Suppressor macrophage treated with lipopolysaccharide for 4 hours (primary cell): ENCODE data around the gene CXXC4.

Experiments
- DNase-seq: peaks from one replicate; pipeline ENCODE4 v3.0.0-alpha.2; 2020

CXXC4 gene

DNA sequence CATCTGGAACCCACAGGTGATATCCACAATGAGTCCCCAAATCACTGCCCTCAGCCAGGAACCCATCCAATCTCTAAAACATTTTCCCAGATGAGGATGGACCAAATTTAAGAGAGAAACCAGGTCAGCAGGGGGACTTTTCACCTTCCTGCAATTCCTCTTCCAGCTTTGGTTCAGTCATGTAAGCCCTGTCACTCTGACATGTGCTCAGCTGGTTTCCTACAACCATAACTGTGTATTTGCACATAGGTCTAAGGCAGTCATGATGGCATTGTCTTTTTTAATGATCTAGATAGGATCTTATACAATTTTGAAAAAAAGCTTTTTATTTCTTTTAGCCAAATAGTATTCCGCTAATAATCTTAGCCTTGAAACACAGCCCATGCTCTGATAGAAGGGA lies 6.5 kb downstream of the CXXC4 start:
- DNase-seq: no peak

DNA sequence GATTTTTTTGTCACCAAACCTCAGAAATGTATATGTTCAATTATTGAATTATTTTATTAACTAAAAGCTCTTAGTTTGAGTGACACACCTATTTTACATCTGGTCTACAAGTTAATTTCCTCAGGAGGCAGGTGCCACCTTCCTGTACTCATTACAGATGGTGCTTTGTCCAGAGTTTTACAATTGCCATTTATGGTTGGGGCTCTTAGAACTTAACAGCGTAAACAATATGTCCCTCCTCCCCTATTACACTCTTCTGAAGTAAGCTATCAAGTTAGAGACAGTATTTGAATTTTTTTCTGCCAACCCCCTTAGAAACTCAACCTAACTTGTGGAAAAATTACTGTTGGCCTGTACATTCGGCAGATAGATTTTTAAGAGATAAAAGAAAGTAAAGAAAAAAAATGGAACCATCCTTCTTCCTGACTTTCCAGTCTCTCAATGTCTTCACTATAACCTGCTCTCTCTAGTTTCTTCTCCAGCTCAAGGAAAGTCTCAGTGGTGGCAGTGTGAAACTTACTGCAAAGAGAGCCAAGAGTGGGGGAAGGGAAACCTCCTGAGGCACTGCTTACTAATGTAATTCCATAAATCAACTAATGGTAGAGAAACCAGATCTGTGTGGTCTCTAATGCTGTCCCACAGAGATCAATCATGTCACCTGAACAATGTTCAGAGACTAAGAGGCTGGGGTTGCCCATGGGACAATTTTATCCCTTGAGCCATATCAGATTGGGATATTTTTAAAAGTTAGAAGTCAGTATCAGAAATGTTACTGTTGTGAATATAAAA lies 7.8 kb downstream of the CXXC4 start:
- DNase-seq: no peak

DNA sequence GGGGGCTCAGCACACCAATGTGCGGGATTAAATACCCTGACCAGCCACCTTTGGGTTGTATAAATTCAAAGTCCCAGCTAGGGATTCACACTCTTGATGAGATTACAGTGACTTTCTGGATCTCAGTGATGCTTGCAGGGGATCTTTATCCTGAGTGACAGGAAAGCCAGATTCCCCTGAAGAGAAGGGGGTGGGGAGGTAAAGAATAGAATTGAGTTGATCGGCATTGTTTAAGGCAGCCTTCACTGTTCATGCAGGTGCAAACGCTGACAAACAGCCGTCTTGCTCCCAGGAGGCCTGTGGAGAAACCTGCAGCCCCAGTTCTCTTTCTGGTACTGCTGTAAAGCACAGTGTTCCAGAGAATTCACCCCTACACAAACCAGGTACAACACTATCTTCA lies 19.0 kb downstream of the CXXC4 start:
- DNase-seq: no peak

DNA sequence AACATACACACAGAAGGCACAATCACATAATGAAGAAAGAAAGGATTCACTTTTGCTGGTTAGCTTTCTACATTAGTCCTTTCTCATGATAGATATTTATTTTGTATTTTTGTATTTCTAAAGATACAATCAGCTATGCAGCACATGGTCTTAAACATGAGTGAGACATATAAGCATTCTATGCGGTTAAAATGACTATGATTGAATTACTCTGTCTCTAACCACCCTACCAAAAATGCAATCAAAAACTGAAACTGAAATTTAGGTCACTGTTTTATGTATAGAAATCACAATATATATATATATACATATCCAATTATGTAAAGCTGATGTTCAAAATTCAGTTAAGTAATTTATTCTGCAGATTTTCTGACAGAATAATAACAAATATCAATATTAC lies 21.9 kb downstream of the CXXC4 start:
- DNase-seq: no peak

DNA sequence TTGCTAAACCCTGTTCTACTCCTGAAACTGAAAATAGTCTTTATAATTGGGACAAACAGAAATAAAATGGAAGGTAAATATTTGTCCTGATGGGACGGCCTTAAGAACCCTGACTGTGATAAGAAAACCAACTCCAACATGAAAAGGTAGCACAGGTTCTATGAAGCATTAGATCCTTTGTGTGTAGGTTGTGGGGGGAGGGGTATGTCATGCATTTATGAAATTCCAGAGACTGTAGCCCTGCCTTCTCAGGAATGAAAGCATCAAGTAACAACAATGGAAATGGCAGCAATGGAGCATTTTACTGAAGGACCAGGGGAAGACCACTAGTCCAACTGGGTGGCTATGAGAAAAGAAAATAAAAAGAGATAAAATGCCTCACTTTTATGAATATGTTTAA lies 23.9 kb downstream of the CXXC4 start:
- no peak for DNase-seq

DNA sequence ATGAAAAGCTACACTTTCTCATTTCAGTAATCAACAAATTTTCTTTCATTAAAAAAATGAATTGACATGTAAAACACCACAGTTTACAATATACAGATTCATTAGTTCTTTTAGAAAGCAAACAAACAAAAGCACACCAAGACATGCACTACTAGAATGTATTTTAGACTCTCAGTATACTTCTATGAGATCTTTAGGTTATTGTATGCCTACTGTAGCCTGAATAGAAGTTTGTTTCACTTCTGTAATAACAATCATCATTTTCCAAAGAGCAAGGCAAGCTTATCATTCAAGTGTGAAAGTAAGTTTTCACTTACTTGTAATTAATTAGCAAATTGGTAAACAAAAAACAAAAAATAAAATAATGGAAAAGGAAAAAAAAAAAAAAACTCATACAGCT lies 24.9 kb downstream of the CXXC4 start:
- no peak for DNase-seq

DNA sequence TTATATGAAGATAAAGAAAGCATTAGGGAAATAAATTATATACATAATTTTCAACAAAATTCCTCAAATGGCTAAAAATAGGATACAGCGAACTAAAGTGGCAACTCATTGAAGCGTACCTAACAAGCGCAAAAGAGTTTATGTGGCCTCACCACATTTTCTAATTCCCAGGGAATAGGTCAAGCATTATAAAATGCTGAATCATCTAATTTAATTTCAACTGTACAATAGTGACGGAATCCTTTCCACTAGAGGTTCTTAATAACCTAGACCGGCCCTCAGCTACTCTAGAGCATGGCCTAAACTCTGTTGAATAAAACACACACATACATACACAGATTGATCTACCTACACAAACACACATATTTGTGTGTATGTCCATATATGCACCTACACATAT lies 29.1 kb downstream of the CXXC4 start:
- no peak for DNase-seq

DNA sequence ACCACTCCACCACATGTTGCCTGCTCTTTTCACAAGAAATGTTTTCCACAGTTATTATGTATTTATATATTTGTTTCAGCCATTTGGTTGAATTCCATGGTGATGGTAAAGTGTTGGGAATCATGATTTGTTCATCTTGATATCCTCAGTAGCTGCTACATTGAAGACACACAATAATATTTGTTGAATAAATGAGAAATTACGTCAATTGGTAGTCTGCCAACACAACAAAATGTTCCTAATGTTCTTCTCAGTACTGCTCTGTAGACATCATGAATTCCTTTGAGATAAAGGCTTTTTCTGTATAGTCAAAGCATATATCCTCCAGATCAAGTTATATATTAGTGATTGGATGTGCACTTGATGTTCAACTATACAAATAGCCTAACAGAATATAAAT lies 29.5 kb downstream of the CXXC4 start:
- no peak for DNase-seq

DNA sequence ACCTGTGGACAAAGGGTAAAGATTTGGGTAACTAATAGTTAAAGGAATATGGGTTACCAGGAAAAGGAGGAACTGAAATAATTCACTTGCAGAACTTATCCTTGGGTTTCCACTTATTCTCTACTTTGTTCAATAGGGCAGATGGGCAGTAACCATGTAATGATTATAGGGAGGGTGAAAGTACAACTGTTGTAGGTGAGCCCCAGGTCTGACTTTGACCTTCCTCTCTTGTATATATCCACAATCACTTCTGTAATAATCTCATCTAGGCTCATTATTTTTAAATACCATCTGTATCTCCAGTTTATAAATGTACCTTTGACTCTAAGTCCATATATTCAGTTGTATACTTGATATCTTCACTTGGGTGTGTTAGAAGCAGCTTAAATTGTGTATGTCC lies 32.1 kb downstream of the CXXC4 start:
- DNase-seq: no peak

DNA sequence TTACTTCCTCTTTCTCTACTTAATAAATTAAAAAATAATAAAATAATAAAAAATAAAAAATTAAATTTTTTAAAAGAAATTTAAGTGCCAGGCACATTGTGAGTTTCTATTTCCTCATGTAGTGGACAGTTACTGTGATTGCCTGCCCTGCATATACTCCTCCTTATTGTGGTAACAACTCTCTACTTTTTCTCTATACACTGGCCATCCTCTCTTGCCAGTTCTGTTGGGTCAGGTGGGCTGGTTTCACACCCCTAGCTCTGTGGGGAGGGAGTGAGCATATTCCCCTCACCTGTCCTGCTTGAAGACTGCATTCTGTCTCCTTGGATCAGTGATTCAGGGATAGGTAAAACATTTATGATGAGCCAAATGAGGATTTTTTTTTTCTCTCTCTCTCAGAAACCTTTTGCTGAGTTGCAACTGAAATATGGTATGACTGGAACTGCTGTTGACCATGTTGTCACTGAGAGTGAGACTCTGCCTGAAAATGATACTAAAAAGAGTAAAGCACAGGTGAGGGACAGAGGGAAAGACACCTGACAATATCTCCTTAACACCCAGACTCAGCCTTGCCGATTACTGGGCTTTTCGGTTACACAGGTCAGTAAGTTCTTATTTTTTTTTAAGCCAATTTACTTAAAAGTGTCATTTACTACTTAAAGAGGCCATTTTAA lies 37.2 kb downstream of the CXXC4 start:
- no peak for DNase-seq

DNA sequence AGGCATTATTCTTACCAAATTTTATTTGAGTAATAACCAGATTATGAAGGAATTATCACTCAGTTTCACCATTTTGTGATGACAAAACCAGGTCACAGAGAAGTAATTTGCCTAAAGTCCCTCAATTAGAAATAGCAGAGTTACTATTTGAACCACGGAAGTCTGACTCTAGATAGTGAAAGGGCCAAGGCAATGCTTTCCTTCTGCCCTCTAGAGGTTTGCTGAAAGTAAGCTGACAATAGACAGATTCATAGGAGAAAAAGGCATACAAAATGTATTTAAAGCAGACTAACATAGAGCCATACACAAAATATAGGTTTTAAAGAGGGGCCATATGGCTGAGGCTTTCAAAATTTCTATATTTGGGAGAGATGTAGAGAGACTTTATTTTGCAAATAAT lies 43.1 kb downstream of the CXXC4 start:
- no peak for DNase-seq

DNA sequence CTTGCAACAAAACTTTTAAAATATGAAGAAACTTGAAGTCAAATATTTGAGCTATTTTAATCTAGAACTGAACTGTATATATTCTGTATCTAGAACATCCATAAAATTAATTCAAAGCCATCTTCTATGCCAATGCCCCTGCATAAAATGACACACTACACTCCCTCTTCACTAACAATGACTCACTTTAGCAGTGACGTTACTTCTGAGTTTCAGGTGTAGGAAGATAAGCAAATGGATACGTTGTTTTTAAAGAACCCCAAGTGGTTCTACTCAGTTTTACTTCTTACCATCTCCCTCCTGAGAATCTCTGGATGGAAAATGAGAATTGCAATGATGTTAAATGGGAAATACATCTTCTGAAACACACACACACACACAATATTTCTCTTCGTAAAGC lies 45.2 kb downstream of the CXXC4 start:
- DNase-seq: no peak

DNA sequence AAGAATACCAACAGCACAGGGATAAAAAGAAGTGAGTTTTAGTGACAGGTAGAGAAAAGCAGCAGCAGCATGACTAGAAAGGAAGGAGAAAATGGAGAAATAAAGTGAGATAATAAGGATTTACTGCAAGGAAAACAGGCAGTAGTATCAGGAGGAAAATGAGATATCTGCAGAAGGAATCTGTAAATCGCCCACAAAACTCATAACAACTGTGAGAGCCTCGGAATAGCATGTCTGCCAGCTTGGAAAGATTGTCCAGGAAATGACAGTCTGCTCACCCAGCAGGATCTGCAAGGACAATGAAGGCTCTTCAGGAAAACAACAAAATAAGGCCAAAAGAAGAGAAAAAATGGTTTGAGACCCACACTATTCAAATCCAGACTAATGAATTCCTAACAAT lies 47.4 kb downstream of the CXXC4 start:
- no peak for DNase-seq

DNA sequence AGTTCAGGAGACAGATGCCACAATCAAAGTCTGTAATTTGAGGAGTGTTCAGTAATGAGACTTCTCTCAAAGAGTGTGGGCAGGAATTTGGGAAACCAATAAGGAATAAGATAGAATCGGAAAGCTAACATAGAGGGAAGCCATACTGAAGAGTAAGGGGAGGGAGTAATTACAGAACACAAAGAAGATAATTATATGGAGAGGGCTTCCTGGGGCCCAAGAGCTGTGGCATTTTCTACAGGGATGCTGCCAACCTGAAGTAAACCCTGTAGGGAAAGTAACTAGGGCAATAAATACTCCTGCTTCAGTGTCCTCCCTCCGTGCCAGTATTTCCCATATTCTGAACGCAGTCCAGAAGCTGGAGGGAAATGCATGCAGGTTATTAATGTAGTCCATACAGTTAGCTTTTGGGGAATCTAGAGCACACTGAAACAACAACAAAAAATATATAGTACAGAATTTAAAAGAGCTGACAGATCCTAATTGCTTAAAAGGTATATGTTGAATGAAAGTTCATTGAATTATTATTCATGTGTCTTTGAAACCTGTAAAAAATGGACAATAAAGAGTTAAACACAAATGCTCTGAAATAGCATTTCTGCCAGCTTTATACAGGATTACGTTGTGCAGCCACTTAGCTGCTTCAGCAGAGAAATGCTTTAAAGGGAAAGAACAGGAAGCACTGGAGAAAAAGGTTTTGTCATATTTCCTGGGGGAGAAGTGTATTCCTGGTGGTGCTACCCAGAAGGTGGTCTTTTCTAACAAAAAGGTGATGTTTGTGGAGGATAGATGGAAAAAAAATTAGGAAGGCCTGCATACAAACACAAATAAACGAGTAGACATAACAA lies 48.0 kb downstream of the CXXC4 start:
- DNase-seq: no peak

DNA sequence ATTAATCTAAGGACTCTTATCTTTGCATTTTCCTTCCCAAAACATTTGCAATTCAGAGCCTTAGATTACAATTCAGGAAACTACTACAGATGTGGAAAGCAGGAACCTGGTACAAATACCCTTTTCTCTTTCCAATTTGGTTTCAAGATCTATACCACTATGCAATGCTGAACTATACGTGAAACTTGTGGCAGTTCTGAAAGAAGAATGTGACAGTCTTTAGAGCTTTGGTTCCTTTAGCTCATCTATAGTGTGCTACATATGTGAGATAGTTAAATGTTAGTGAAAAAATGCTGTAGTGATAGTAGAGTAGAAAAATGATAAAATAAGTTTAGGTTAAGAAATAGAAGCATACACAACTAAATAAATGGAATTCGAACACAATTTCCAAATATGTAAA lies 50.0 kb downstream of the CXXC4 start:
- DNase-seq: no peak

DNA sequence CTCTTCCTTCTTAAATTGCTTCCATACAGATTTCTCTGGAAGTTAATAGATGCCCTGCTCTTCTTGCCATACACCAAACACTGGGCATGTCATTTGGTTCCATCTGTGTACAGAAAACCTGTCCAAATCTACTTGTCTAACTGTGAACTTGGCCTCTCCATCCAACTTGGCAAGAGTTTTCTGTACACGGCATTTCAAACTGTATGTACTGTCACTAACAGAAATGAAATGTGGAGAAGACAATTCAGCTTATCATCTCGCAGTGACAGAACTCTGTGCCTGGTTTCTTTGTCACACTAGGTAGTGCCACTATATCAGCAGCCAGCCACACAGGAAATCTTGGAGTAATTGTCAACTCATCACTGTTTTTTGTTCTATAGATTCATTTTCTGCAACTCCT lies 58.2 kb downstream of the CXXC4 start:
- no peak for DNase-seq

DNA sequence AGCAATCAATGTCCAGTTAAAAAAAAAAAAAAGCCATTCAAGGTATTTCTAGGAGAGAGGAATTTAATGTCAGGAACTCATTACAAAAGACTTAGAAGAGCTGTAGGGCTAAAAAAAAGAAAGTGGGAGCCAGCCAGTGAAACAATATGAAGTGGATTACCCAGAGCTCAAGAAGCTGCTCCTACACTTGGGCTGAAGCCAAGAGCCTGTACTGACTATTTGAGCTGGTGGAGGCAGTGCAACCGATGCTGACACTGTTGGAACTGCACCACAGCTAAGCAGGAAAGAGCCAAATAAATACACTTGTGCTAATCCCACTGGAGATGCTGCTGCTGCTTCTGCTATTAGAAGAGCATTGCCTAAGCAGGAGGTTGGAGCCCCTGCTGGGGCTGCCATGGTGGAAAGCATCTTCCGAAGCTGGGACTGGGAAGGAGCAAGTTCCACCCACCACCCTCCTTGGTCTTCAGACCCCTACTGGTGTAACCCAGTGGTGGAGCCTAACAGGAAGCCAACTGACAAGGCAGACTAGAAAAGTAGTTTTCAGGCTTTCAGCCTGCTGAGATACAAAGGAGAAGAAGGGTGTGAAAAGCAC lies 65.4 kb downstream of the CXXC4 start:
- DNase-seq: no peak

DNA sequence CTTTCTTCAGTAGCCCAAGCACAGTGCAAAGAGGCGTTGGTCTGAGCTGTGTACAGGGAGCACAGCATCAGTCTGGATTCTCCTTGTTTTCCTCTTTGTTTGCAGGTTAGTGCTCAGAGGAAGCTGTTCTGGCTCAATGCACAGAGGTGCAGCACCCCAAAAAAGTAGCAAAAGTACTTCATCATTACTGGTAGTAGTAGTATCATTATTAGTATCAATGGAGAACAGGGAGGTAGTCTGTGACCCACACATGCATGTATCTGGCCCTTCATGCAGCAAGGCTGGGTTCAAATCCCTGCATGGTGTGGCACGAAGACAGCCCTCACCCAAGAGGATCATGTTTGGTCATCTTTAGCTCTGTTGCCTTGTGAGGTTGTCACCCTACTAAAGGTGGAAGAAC lies 68.7 kb downstream of the CXXC4 start:
- DNase-seq: no peak

DNA sequence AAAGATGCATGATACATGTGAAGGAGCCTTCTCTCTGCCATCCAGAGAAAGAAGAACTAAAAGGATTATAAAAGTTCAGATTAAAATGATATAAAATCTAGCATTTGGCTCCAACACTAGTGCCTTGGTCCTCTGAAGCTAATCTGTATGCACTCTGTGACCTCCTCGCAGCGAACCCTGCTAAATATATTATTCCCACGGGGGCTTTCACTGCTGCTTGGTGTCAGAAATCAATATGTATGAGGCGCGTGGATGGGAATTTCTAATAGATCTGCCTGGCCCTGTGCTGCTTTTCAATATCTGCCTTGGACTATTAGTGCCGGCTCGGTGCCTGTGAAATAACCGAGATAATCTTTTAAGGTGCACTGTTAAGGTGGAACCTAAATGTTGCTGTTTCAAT lies 69.7 kb downstream of the CXXC4 start:
- DNase-seq: no peak

DNA sequence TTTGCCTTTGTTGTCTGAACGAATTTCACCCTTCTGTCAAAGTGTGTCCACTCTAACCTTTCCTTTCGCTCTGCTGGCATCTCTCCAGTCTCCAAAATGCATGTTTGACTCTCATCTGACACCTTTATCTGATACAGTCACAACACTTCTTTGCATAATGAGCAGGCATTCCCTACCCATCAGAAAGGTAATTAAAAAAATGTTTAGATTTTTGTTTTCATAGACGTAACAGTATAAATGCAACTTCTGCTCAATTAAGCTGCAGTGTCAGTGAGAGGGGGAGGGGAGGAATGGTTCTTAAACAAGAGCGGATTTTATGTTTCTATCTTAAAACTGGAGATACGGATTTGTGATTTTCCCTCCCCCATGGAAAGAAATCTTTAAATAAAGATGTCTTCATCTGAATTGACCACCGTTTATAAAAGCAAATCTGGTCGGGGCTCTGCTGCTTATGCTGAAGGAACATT lies 70.2 kb downstream of the CXXC4 start:
- no peak for DNase-seq

DNA sequence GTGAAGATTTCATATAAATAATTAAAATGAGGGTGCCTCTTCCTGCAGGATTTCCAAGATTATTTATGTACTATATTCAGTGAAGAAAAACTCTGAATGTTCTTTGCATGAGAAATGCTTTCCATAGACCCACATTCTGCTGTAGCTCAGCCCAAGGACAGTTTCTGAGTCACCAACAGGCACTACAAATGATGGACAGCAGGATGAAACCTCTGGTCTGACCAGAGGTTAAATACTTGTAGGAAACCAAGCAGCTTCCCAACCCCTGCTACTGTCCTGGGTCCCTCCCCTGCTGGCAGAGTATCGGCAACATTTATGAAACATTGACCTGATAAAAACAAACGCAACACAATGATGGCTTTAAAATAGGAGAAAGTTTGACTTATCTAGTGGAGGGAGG lies 73.1 kb downstream of the CXXC4 start:
- DNase-seq: no peak

DNA sequence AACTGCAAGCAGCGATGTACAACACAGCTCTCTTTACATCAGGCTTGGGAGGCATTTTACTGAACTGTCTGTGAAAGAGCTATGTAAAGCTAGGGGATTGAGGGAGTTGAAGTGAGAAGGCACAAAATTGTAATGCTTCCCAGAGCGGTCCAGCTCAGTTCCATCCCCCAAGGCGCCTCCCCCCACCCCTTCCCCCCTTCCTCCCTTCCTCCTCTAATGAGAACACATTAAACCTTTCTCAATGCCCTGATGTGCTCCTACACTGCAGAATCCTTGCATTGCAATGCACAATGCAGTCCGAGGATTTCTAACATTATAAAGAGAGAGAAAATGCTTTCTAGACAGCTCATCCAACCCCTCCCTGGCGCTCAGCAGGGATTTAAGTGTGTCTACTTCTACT lies 73.9 kb downstream of the CXXC4 start:
- DNase-seq: no peak
